Measurements from ENCODE around the gene PDGFRB. TPM values are rescaled to one million over a fixed set of nuclear protein-coding genes. Genes with fewer than 3 reads are reported as not detected.

PDGFRB gene
- total RNA-seq, 1 donor from 2014 or later, result 39.7 TPM

DNA sequence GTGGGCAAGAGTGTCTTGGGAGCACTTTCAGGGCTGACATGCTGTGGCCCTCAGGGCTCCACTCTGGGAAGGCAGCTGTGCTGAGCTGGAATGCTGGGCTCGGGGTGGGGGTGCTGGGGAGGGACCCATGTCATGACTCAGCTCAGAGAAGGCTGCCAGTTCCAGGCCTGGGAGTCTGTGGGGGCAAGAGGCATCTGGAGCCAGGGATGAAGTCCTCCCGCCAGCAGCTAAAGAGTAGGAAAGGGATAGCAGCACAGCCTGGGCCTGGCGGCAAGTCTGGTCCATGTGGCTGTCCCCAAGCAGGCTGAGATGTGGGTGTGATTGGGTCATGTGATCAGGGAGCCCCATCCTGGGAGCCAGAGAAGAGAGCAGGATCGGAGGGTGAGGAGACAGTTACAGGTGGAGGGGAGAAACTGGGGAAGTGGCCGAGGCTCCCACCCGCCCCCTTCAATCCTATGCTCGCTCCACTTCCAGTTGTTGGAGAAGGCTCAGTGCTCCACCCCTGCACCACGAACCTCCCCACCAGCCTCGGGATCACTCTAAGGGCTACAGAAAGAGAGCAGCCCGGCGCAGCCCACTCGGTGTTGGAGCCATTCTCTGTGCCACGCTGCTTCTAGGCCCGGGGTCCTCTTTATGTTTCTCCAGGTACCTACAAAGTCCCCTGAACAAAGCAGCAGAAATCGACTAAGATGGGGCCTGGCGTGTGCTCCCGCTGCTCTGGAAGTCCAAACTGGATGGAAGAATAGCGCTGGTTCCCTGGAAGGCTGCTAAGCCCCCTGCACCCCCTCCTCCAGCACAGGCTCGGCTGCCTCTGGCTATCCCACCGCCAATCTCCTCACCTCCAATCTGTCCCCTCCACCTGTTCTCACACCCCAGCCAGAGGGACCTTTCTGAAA, 12.0 kb downstream of the PDGFRB start:
- Histone ChIP-seq H3K36me3 (no peaks in the 10 kb centered on the region), H3K27ac (replicated peaks) (peak overlapping the region; percentile 89), H3K27me3 (ENCODE audit: low read depth) (no peaks in the 10 kb centered on the region), H3K9me3 (replicated peaks) (no peaks in the 10 kb centered on the region), H3K4me1 (peaks cover 91% of the 10 kb centered on the region), H3K4me3 (peak overlapping the region; percentile 69)
- intact Hi-C loops (cut with micrococcal nuclease), result no loop called here
- TF ChIP-seq, protein P1, sequence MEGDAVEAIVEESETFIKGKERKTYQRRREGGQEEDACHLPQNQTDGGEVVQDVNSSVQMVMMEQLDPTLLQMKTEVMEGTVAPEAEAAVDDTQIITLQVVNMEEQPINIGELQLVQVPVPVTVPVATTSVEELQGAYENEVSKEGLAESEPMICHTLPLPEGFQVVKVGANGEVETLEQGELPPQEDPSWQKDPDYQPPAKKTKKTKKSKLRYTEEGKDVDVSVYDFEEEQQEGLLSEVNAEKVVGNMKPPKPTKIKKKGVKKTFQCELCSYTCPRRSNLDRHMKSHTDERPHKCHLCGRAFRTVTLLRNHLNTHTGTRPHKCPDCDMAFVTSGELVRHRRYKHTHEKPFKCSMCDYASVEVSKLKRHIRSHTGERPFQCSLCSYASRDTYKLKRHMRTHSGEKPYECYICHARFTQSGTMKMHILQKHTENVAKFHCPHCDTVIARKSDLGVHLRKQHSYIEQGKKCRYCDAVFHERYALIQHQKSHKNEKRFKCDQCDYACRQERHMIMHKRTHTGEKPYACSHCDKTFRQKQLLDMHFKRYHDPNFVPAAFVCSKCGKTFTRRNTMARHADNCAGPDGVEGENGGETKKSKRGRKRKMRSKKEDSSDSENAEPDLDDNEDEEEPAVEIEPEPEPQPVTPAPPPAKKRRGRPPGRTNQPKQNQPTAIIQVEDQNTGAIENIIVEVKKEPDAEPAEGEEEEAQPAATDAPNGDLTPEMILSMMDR (IDR thresholded peaks at IDR 0.05; ENCODE audit: borderline replicate concordance), result no peak
- DNase-seq, result peak; percentile 84

DNA sequence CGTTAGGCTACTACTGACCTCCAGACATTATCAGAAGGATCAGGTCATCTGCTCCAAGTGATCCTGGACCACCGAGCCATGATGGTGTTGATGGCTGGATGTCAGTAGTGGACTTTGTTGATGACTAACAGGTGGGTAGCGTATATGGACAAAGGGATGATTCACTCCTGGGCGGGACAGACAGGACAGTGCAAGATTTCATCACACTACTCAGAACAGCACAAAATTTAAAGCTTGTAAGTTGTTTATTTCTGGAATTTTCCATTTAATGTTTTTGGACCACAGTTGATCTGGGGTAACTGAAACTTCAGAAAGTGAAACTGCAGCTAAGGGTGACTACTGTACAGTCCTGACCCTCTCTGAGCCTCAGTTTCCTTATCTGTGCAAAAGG, 12.7 kb downstream of the PDGFRB start:
- H3K4me3 ChIP-seq, result peak overlapping the region; percentile 69

DNA sequence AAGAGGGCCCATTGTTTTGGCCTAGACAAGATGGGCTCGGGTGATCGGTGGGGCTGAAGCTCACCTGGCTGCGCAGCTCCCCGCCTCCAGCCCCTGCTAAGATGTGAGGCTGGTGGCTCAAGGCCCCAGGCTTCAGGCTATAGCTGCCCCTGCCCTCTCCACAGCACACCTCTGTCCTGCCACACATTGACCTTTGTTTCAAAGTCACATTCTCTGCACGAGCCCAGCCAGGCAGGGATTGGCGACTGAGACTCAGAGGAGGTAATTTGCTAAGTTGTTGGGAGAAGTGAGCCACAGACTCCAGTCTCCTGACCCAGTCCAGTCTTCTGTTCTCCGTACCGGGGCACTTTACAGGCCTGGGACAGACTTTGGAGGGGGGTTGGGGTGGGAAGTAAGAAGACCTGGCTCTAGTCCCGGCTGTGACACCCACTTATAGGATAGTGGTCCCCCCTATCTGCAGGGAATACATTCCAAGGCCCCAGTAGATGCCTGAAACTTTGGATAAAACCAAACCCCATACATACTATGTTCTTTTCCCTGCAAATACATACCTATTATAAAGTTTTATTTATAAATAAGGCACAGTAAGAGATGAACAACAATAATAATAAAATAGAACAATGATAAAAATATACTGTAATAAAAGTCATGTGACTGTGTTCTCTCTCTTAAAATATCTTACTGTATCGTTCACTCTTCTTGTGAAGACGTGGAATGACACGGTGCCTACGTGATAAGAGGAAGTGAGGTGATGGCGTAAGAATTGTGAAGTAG, 13.3 kb downstream of the PDGFRB start:
- intact Hi-C loops (cut with micrococcal nuclease), result no loop called here
- Histone ChIP-seq H3K27ac (replicated peaks) (peak overlapping the region; percentile 89), H3K27me3 (ENCODE audit: low read depth) (no peaks in the 10 kb centered on the region), H3K36me3 (no peaks in the 10 kb centered on the region), H3K4me1 (peaks cover 92% of the 10 kb centered on the region), H3K9me3 (replicated peaks) (no peaks in the 10 kb centered on the region), H3K4me3 (peak overlapping the region; percentile 19)
- TF ChIP-seq, protein P1 (IDR thresholded peaks at IDR 0.05; ENCODE audit: borderline replicate concordance), result no peak
- DNase-seq, result no peak

More for the DNA sequence above, 12.7 kb downstream of the PDGFRB start:
- Histone ChIP-seq H3K27me3 (ENCODE audit: low read depth) (no peaks in the 10 kb centered on the region), H3K4me1 (peaks cover 92% of the 10 kb centered on the region), H3K9me3 (replicated peaks) (no peaks in the 10 kb centered on the region), H3K27ac (replicated peaks) (peak overlapping the region; percentile 89), H3K36me3 (no peaks in the 10 kb centered on the region)
- DNase-seq, result no peak
- TF ChIP-seq, protein P1 (IDR thresholded peaks at IDR 0.05; ENCODE audit: borderline replicate concordance), result no peak
- intact Hi-C loops (cut with micrococcal nuclease), result no loop called here

DNA sequence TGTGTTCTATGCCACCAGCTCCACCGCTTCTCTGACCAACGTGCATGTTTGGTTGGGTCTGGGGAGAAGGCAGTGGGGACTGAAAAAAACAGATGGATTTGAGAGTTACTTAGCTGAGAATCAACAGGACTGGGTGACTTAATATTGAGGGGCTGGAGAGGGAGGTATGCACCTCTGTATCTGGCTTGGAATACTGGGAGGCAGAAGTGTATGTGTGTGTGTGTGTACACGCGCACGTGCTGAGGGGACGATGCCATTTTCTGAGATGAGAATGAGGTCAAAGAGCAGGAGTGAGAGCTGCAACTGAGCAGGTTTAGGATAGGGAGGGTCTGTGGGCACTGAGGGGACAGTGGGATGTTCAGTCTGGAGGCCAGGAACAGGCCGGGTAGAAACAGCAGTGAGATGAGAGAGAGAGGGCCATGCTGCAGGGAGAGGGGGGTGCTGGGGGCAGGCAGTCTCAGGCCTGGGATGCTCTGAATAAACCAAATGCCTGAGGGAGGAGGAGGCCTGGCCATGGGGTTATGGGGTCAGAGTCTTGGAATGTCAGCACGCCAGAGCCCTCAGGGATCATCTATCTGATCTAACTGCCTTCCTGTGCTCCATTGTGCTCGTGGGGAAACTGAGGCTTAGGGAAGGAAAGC, 14.0 kb downstream of the PDGFRB start:
- intact Hi-C loops (cut with micrococcal nuclease), result no loop called here
- no peak for DNase-seq
- no peaks in the 10 kb centered on the region for H3K27me3 ChIP-seq (ENCODE audit: low read depth)
- TF ChIP-seq, protein P1 (IDR thresholded peaks at IDR 0.05; ENCODE audit: borderline replicate concordance), result no peak
- peak overlapping the region; percentile 36 for H3K4me3 ChIP-seq
- peaks cover 92% of the 10 kb centered on the region for H3K4me1 ChIP-seq
- H3K9me3 ChIP-seq (replicated peaks), result no peaks in the 10 kb centered on the region
- H3K27ac ChIP-seq (replicated peaks), result peak overlapping the region; percentile 89
- H3K36me3 ChIP-seq, result no peaks in the 10 kb centered on the region

DNA sequence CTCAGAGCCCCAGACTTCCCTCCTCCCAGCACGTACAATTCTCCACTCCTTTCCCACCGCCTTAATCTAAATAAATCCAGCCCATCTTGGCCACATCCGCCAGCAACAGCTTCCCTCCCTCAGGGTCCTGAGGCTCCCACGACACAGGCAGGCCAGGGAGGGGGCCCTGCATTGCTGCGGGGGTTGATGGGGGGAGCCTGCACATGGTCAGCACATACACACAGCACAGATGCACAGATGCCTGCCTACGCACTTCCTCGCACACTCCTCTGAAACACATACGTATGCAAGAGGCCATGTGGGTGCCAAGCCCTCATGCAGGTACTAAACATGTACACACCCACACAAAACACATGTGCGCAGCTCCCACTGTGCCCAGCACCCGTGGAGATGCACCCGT, 14.8 kb downstream of the PDGFRB start:
- H3K27ac ChIP-seq (replicated peaks), result peak overlapping the region; percentile 89
- peaks cover 98% of the 10 kb centered on the region for H3K4me1 ChIP-seq
- H3K27me3 ChIP-seq (ENCODE audit: low read depth), result no peaks in the 10 kb centered on the region
- DNase-seq, result peak; percentile 42
- TF ChIP-seq, protein P1 (IDR thresholded peaks at IDR 0.05; ENCODE audit: borderline replicate concordance), result no peak
- no peaks in the 10 kb centered on the region for H3K9me3 ChIP-seq (replicated peaks)
- H3K36me3 ChIP-seq, result no peaks in the 10 kb centered on the region
- intact Hi-C loops (cut with micrococcal nuclease), result no loop called here
- H3K4me3 ChIP-seq, result peak overlapping the region; percentile 36
